Stimulated activated effector memory CD8-positive, alpha-beta T cell treated with anti-CD3 and anti-CD28 coated beads, Interleukin-12 subunit alpha, Interleukin-12 subunit beta, amount 100 ng/mL, for 72 hours (primary cell): Measurements from ENCODE around the gene FHAD1.

ENCODE experiments used
- ATAC-seq: fragments of 150-1000 bp; cut with Tn5 transposase; 2 replicates; pipeline ENCODE4 v1.10.0; 2021
- DNase-seq, 2 donors: peaks; one replicate each; pipeline ENCODE4 v3.0.0; 2021 to 2022; ENCODE audit warnings: low spot score in 2 of 2
- H3K27ac Mint-ChIP-seq: one replicate; pipeline ENCODE4 v1.8.0; 2022; ENCODE audit warnings: mild to moderate bottlenecking, mixed read lengths
- H3K36me3 Mint-ChIP-seq: one replicate; pipeline ENCODE4 v1.8.0; 2022; ENCODE audit warnings: mild to moderate bottlenecking, mixed read lengths
- H3K4me1 Mint-ChIP-seq: one replicate; pipeline ENCODE4 v1.8.0; 2022; ENCODE audit warnings: mixed read lengths
- H3K4me3 Mint-ChIP-seq: one replicate; pipeline ENCODE4 v1.8.0; 2022; ENCODE audit warnings: mild to moderate bottlenecking, mixed read lengths
- H3K9me3 Mint-ChIP-seq: one replicate; pipeline ENCODE4 v1.8.0; 2022; ENCODE audit warnings: mixed read lengths

Gene FHAD1

GRCh38 chr1:15314328-15315281 is 67.6 kb downstream of the FHAD1 start:
- DNase-seq (no peak), ATAC-seq (no peak)
- no peak overlapping the region for H3K27ac Mint-ChIP-seq
- H3K4me1 Mint-ChIP-seq: peaks cover 11% of the 10 kb centered on the region
- no peaks in the 10 kb centered on the region for H3K9me3 Mint-ChIP-seq
- H3K4me3 Mint-ChIP-seq: no peak overlapping the region
- H3K36me3 Mint-ChIP-seq: no peaks in the 10 kb centered on the region

- peaks cover 11% of the 10 kb centered on the region for H3K4me1 Mint-ChIP-seq
- no peak for ATAC-seq
- H3K36me3 Mint-ChIP-seq: no peaks in the 10 kb centered on the region
- H3K9me3 Mint-ChIP-seq: peaks cover 5% of the 10 kb centered on the region
- no peak for DNase-seq
- H3K4me3 Mint-ChIP-seq: no peak overlapping the region
- H3K27ac Mint-ChIP-seq: no peak overlapping the region
Measured at GRCh38 chr1:15315815-15316214, 68.8 kb downstream of the FHAD1 start.

- ATAC-seq: no peak
- Mint-ChIP-seq H3K4me3 (no peak overlapping the region), H3K9me3 (peaks cover 5% of the 10 kb centered on the region), H3K27ac (no peak overlapping the region), H3K36me3 (no peaks in the 10 kb centered on the region), H3K4me1 (peaks cover 11% of the 10 kb centered on the region)
- no peak for DNase-seq
Measured at GRCh38 chr1:15316510-15316909, 69.5 kb downstream of the FHAD1 start.

- Mint-ChIP-seq H3K4me3 (no peak overlapping the region), H3K4me1 (peaks cover under 1% of the 10 kb centered on the region), H3K36me3 (no peaks in the 10 kb centered on the region), H3K27ac (no peak overlapping the region), H3K9me3 (peaks cover 5% of the 10 kb centered on the region)
- no peak for DNase-seq
- no peak for ATAC-seq
Measured at GRCh38 chr1:15320267-15320666, 73.2 kb downstream of the FHAD1 start.

- no peak overlapping the region for H3K4me3 Mint-ChIP-seq
- no peaks in the 10 kb centered on the region for H3K36me3 Mint-ChIP-seq
- DNase-seq (no peak), ATAC-seq (no peak)
- peaks cover 6% of the 10 kb centered on the region for H3K4me1 Mint-ChIP-seq
- peaks cover 5% of the 10 kb centered on the region for H3K9me3 Mint-ChIP-seq
- no peak overlapping the region for H3K27ac Mint-ChIP-seq
Measured at GRCh38 chr1:15321601-15322000, 74.6 kb downstream of the FHAD1 start.

GRCh38 chr1:15322648-15323350 is 75.8 kb downstream of the FHAD1 start:
- Mint-ChIP-seq H3K27ac (no peak overlapping the region), H3K9me3 (peaks cover 5% of the 10 kb centered on the region), H3K4me1 (peaks cover 6% of the 10 kb centered on the region), H3K36me3 (no peaks in the 10 kb centered on the region), H3K4me3 (no peak overlapping the region)
- DNase-seq (no peak), ATAC-seq (peak; percentile 56)

GRCh38 chr1:15323351-15323988 is 76.4 kb downstream of the FHAD1 start:
- ATAC-seq (peak; percentile 88), DNase-seq (peak; percentile 69 to 84)
- no peak overlapping the region for H3K4me3 Mint-ChIP-seq
- no peak overlapping the region for H3K27ac Mint-ChIP-seq
- peaks cover 5% of the 10 kb centered on the region for H3K9me3 Mint-ChIP-seq
- H3K4me1 Mint-ChIP-seq: peaks cover 6% of the 10 kb centered on the region
- H3K36me3 Mint-ChIP-seq: no peaks in the 10 kb centered on the region

GRCh38 chr1:15323989-15324868 is 77.2 kb downstream of the FHAD1 start:
- ATAC-seq (peak; percentile 8), DNase-seq (no peak)
- Mint-ChIP-seq H3K4me3 (no peak overlapping the region), H3K4me1 (peaks cover 6% of the 10 kb centered on the region), H3K9me3 (peaks cover 5% of the 10 kb centered on the region), H3K27ac (no peak overlapping the region), H3K36me3 (no peaks in the 10 kb centered on the region)

GRCh38 chr1:15324869-15325335 is 77.9 kb downstream of the FHAD1 start:
- Mint-ChIP-seq H3K9me3 (peaks cover 5% of the 10 kb centered on the region), H3K36me3 (no peaks in the 10 kb centered on the region), H3K4me1 (peaks cover 6% of the 10 kb centered on the region), H3K4me3 (no peak overlapping the region), H3K27ac (no peak overlapping the region)
- DNase-seq (no peak), ATAC-seq (no peak)

- no peak for ATAC-seq
- Mint-ChIP-seq H3K36me3 (no peaks in the 10 kb centered on the region), H3K9me3 (no peaks in the 10 kb centered on the region), H3K4me3 (no peak overlapping the region), H3K27ac (peak overlapping the region; percentile 3), H3K4me1 (peaks cover 6% of the 10 kb centered on the region)
- DNase-seq: no peak
Measured at GRCh38 chr1:15325375-15326085, 78.5 kb downstream of the FHAD1 start.

GRCh38 chr1:15326691-15327588 is 79.9 kb downstream of the FHAD1 start:
- no peak for ATAC-seq
- H3K9me3 Mint-ChIP-seq: no peaks in the 10 kb centered on the region
- H3K4me1 Mint-ChIP-seq: peaks cover 12% of the 10 kb centered on the region
- H3K27ac Mint-ChIP-seq: peak overlapping the region; percentile 52
- H3K4me3 Mint-ChIP-seq: no peak overlapping the region
- DNase-seq: no peak
- H3K36me3 Mint-ChIP-seq: no peaks in the 10 kb centered on the region

GRCh38 chr1:15328351-15329103 is 81.5 kb downstream of the FHAD1 start:
- no peaks in the 10 kb centered on the region for H3K36me3 Mint-ChIP-seq

More at GRCh38 chr1:15328351-15329103, 81.5 kb downstream of the FHAD1 start:
- no peak overlapping the region for H3K4me3 Mint-ChIP-seq
- peaks cover 12% of the 10 kb centered on the region for H3K4me1 Mint-ChIP-seq
- no peak for ATAC-seq
- H3K9me3 Mint-ChIP-seq: no peaks in the 10 kb centered on the region
- DNase-seq: no peak
- H3K27ac Mint-ChIP-seq: no peak overlapping the region
